GM21390 (cell line): ENCODE results near the gene VSIG8.
"Not testable (repeated sequence)": the region's sequence is repeated elsewhere in the genome, so short reads cannot be mapped to it uniquely, and the experiment has no call there.

Source experiments
- ATAC-seq: cut with Tn5 transposase; IDR thresholded peaks from one replicate; pipeline ENCODE4 v1.9.1; 2021; ENCODE audit not compliant: unreplicated experiment

VSIG8 gene, protein sequence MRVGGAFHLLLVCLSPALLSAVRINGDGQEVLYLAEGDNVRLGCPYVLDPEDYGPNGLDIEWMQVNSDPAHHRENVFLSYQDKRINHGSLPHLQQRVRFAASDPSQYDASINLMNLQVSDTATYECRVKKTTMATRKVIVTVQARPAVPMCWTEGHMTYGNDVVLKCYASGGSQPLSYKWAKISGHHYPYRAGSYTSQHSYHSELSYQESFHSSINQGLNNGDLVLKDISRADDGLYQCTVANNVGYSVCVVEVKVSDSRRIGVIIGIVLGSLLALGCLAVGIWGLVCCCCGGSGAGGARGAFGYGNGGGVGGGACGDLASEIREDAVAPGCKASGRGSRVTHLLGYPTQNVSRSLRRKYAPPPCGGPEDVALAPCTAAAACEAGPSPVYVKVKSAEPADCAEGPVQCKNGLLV

DNA sequence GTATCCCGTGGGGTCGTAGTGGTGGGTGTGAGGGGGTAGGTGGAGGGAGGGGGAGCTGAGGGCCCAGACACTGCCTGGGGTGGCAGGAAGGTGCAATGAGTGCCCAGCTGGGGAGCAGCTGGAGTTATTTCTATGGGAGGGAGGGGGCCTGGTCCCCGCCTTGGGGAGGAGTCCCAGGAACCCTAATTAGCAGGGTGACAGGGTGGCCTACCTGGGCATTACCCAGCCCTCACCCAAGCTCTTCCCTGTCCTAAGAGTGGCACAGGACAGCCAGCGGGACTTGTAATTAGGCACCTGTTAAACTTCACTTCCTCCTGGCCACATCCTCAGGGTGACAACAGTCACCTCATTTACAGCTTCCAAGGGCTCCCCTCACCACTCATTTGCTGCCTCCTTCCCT lies at the start of gene VSIG8:
VSIG8 (minus strand) TSS at position 101 of the 400 bp plus-strand sequence. CDS start 136 bp downstream, outside the sequence.
- no peak for ATAC-seq

DNA sequence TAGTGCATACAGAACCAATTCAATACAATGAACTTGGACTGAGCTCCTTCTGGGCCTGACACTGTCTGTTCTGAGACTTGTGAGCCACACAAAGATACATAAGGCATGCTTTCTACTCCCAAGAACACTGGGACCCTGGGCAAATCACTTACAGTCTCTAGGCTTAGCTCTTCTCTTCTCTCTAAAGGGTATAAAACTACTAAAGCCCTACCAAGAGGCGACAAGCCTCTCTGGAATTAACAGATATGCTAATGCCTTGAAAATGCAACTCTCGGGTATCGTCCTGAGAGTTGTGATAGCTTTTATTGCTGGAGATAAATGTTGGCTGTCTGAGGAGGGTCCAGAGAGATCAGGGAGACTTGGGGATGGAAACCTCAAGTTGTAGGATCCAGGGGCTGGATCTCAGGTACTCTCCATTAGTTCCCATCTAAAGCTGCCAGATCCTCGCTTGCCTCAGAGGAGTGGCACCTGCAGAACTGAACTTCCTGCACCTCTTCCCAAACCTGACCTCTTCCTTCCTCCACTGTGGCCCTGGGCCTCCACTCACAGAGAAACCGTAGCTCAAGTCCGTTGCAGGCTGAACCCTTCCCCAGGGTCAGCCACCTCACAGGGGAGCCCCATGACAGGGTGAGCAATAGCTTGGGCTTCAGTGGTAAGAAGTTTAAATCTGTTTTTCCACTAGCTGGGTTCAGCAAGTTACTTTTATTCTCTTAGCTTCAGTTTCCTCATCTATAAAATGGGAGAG lies 49.0 kb upstream of the VSIG8 start:
- no peak for ATAC-seq

DNA sequence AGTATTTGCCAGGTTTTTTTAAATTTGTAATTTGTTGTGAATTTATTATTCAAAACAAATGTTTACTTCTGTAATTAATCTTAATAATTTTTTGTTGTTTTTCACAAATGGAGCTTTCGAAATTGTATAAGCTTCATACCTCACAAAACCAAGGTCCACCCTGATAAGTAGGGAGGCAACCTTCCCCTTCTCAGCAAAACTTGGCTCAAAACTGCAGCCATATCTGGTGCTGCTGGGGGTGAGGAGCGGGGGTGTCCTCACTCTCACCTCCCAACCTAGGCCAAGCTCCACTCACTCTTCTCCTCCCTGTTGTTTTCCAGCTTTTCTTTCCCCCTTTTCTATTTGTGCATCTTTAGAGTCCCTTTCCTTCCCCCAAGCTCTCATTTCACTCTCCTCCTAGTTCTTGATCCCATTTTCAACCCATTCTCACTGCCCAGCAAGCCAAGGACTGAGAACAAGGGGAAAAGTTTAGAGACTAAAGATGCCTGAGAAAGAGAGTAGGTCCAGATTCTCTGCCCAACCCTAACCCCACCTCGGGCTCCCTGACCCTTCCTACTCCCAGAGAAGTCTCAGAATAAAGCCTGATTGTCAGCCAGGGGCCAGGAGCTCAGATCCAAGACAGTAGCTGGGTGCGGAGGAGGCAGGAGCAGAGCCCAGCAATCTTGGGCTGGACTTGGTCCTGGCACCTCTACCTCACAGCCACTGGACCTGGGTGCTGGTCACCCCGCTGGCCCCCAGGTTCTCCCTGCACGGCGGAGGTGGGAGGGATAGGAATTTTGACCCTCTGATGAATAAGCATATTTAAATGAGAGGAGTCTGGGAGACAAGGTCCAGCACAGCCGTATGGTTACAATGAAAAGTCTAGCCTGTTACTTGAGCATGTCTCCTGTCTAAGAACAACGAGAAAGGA lies 45.8 kb upstream of the VSIG8 start:
- no peak for ATAC-seq

DNA sequence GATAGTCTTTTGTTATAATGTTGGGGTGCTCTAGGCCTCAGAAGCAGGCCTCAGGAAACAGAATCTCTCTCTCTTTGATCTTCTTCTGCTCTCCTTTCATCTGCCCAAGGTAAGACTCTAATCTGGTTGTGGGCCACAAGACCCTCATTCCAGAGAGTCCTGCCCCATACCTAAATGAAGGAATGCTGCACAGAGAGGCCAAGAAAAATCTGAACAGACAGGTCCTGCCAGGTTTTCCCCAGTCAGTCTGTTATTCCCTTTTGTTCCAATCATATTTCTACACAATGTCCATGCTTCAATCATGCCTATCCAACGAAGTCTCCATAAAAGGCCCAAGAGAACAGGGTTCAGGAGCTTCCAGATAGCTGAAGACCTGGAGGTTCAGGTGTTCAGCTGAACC lies 44.5 kb upstream of the VSIG8 start:
- no peak for ATAC-seq

DNA sequence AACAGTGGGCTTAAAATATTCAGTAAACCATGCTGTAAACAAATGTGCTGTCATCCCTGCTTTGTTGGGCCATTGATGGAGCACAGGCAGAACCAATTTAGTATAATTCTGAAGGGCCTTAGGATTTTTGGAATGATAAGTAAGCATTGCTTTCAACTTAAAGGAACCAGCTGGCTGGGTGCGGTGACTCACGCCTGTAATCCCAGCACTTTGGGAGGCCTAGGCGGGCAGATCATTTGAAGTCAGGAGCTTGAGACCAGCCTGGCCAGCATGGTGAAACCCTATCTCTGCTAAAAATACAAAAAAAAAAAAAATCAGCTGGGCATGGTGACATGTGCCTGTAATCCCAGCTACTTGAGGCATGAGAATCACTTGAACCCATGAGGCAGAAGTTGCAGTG lies 41.6 kb upstream of the VSIG8 start:
- not testable (repeated sequence) for ATAC-seq

DNA sequence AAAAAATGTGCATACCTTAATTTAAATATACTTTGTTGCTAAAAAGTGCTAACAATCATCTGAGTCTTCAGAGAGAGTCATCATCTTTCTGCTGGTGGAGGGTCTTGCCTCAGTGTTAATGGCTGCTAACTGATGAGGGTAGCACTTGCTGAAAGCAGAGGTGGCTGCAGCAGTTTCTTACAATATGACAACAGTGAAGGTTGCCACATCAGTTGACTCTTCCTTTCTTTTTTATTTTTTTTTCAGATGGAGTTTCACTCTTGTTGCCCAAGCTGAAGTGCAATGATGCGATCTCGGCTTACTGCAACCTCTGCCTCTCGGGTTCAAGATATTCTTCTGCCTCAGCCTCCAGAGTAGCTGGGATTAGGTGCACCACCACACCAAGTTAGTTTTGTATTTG lies 40.1 kb upstream of the VSIG8 start:
- ATAC-seq, result no peak

DNA sequence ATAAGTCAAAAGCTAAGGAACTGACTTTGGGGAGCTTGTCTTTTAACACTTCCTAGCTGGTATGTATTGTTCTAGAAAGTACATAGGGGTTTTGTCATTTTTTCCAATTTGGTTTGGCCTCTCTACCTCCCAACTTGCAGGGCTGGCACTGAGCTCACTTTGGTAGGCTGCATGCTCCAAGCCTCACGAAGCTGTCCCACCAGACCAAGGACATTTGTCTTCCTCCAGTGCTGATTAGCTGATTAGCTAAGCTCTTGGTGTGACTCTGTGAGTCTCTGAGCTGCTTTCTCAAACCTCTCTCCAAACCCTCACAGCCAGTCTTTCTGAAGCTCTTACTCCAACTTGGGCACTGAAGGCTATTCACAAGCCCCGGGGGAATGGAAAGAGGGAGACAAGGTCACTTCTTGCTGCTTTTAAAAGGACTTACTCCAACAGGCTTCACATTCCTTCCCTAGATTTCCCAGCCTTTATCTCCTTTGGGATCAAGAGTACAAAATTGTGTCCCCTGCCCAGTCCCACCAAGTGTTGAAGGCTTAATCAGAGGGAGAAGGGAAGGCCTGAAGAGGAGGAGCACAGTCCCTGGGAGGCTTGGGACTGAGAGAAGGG lies 38.4 kb upstream of the VSIG8 start:
- no peak for ATAC-seq

DNA sequence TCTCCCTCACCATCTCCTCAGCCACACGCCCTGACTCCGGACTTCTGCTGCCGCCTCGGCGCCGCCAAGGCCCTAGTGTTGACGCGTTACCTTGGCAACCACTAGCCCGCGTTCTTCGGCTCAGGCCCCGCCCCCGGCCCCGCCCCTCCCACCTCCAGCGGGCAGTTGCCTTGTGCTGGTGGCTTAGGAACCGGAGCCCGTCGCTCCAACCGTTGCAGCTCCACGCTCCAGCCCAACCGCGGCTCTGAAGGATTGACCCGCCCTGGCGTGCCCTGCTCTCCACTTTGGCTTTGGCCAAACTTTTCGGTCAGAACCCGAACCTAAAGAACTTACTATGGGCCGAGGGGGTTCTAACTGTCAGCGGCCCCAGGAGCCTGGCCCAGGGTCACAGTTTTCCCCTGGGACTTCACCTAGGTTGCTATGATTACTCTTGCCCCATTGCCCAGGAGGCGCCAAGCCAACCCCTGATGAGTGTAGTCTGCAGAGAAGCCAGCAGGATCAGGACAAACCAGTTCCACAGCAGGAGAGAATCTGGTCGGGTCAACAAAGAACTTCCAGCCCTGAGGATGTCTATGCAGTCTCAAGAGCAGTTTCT lies 37.7 kb upstream of the VSIG8 start, which contains the start of gene CFAP45:
CFAP45 (minus strand) TSS at position 80 of the 595 bp plus-strand sequence; CDS start at position 13, 67 bp downstream.
- no peak for ATAC-seq

DNA sequence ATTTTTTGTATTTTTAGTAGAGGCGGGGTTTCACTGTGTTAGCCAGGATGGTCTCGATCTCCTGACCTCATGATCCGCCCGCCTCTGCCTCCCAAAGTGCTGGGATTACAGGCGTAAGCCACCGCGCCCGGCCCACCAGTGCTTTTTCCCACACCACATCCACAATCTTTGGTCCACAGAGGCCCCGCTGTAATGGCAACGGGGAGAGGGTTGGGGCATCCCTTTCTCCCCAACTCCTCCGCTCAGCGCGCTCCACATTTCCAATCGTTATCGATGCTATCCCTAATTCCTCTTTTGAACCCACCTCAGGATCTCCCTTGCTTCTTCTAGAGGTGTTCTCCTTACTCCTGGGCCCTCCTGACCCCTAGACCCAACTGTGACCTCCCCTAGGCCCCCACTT lies 37.2 kb upstream of the VSIG8 start:
- not testable (repeated sequence) for ATAC-seq

DNA sequence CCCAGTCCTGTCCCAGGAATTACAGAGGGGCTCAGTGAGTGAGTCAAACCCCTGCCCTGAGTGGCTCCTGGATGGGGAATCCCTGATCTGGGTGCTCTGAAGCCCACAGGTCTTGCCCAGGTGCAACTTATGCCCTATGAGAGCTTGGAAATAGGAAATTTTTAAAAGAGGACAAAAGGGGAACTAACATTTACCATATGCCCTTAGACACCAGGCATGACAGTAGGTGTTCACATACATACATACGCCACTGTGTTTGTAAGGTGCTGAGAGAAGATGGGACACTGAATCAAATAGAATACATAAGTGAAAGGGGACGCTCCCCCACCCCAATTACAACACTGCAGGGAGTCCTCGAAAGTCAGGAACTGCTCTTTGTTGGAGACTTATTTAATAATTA lies 36.1 kb upstream of the VSIG8 start:
- no peak for ATAC-seq

DNA sequence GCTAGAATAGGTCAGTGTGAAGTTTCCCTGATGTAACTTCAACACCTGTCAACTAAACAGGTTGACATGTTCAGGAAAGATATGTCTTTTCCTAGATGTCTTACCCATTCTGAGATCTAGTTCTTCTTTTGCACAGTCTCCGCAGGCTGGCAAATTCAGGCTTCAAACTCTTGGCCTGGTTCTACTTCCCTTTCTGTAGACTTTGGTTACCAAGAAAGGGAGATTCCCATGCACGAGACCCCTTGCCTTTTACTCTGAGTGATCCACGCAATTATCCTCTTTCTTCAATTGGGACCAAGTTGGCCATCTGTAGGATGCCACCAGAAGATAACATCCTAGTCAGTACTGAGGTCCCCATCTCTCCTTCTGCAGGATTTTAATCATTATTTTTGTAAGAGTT lies 35.5 kb upstream of the VSIG8 start:
- ATAC-seq, result no peak

DNA sequence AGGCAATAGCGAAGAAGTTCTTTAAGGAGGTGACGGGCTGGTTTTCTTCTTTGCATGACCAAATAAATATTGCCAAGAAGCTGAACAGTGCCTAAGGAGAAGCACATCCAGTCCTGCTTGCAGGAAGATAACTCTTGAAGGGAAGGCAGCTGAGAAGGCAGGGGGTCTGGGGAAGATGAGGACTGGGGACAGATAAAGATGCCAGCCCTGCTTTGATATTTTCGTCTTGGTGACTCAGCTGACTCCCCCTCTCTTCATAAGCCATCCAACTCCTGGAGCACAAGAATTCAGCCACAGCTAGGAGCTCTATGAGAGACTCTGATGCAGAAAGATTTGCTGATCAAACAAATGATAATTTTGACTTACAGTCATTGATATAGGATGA lies 34.1 kb upstream of the VSIG8 start:
- ATAC-seq, result no peak

DNA sequence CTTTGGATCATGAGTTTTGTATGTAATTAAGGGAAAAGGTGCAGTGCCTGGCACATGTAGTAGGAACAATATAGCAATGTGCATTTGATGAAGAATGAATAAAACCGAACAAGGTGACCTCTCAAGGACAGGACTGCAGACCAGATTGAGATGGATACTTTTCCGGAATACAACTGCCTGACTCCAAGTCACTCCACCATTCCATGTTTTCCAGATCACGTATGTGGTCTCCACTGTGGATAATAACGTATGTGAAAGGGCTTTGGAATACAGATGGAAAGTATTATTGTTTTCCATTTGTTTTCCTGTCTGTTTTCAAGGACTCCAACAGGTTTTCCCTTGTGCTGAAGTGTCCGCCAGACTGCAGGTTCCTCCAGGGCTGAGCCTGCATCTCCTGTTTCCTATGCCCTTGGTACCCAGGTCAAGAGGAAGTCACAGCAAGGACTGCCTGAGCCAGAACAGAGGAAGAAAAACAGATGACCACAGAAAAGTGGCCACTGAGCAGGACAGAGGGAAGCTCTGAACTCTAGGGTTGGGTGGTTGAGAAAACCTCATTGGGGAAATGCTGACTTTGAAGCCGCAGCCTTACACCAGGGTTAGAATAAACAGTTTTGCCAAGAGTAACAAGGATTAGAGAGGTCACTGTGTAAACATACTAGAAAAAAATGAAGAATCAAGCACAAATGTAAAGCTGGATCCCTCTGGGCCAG lies 33.5 kb upstream of the VSIG8 start:
- no peak for ATAC-seq

DNA sequence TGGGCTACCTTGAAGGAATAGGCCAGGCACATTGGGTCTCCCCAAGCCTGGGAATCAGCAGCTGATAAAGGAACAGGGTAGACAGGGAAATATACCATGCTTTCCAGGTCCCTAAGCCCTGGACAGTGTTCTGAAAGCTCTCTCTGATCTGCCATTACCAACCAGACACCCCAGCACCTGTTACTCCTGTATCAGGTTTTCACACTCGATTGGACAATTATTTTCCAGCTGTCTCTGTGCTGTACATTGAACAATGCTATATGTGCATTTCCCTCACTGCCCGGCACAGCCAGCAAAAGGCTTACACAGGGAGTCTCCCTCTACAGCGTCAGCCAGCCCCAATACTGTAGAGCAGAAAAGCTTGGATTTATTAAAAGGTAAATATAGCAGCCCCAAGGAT lies 32.8 kb upstream of the VSIG8 start:
- ATAC-seq, result no peak

DNA sequence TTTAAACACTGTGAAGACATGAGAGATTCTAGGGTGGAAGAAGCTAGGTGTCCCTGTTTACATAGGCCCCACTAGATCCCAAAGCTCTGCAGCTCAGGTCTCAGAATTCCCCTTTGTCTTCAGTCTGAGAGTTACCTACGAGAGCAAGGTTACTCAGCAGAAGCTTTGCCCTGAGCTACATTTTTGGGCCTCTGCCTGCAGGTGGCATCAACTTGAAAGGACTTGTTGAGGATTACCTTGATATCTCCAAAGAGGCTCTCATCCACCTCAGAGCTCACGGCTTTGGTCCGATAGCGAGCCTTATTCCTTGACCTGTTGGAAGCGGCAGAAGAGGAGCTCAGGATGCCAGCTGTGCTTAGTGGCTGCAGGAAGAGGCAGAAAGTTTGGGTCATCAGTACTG lies 30.5 kb upstream of the VSIG8 start:
- ATAC-seq, result no peak

DNA sequence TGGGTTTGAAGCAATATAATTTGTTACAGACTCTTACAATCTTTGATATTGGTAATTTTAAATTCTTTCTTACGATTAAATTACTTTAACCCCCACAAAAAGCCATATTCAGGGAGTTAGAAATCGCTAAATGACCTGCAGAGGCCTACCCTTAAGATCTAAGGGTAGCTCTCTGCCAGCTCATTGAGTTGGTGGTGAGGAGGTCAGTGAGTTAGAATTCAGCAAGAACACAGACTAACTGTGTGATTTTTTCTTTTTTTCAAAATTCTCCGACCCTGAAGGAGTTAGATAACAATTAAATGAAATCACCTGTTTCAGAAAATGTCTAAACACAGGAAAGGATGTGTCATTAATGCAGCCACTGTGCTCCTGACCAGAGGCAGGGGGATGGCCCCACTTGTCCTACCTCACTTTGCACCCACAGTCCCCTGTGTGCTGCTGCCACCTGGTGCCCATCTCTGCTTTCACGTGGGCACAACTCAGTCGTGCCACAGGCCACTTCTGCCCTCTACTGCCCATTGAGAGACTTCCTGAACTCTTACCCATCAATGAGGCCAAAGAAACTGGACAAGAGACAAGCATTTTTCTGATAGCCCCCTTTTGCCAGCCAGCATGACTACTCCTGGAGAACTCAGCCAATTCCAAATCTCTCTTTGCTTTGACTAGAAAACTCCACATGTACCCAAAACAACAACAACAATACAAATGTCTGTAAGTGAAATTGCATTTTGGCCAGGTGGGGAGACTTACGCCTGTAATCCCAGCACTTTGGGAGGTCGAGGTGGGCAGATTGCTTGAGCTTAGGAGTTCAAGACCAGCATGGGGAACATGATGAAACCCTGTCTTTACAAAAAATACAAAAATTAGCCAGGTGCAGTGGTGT lies 29.1 kb upstream of the VSIG8 start:
- ATAC-seq, result no peak

DNA sequence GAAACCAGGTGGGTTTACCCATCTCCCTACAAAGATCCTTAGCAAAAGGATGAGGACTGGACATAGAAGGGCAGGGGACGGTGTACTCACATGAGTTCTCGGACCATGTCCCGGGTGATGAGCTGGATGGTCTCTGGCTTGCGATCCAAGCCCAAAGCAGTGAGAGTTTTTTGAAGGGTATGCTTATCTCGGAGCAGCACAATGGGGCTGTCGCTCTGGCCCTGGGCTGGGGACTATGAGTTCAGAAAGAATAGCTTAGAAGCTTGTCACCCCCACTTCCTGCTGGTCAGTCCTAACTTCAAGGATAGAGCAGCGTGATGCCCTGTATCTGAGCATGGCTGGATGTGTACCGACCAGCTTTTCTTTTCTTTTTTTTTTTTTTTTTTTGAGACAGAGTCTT lies 27.9 kb upstream of the VSIG8 start:
- ATAC-seq, result peak; percentile 1

DNA sequence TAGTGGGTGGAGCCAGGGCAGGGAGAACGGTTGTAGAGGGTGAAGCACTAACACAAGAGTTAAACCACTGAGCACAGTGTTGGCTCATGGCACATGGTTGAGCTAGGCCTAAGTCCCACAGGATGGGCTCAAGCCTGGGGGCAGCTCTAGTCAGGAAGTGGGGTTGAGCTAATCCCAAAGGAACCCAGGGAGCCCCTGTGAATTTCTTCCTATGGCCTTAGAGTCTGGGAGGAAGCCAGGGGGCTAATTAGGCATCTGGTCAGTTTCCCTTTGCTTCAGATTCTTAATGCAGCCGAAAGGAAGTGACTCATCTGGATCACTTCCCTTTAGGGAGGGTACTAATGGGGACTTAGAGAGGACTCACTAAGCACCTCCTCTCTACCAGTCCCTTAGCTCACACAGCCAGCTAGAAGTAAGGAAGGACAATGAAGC lies 27.4 kb upstream of the VSIG8 start:
- ATAC-seq, result peak; percentile 97

DNA sequence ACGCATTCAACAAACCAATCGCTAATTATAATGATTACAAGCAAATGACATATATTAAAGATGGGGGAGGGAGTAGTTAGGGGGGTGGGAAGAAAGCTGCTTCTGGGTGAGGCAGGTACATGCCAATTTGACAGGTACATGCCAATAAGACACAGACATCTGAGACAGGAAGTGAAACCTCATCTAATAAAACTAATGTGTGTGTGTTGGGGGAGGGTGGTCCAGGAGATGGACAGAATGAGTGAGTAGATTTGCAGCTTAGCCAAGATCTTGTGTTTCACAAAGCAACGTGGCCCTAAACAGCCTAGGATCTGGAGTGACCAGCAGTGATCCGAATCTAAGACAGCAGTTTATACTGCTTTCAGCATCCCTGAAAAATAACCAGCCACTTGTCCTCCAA lies 26.7 kb upstream of the VSIG8 start:
- ATAC-seq, result no peak
